HepG2 (cell line): Measurements from ENCODE around the gene SETD7.
"Not testable (repeated sequence)": the region's sequence is repeated elsewhere in the genome, so short reads cannot be mapped to it uniquely, and the experiment has no call there.

Experiments
- FOXO4 ChIP-seq: sonication (generic); formaldehyde crosslinking; conservative IDR thresholded peaks from 2 replicates; pipeline ENCODE4 v1.8.1; 2023; ENCODE audit warnings: missing genetic modification reagents
- IRF9 ChIP-seq: sonication (generic); formaldehyde crosslinking; IDR thresholded peaks from 2 replicates; pipeline ENCODE4 v1.8.0; 2022; ENCODE audit warnings: missing genetic modification reagents, mild to moderate bottlenecking, borderline replicate concordance
- TGIF2 ChIP-seq: IDR thresholded peaks from 2 replicates; pipeline ENCODE4 v1.6.1; 2016; ENCODE audit warnings: control low read depth, missing compliant biosample characterization
- XBP1 ChIP-seq: sonication (generic); formaldehyde crosslinking; IDR thresholded peaks from 2 replicates; pipeline ENCODE4 v1.5.0; 2020; ENCODE audit warnings: missing genetic modification reagents
- YY1 ChIP-seq: IDR thresholded peaks from 2 replicates; pipeline ENCODE4 v1.6.1; 2011; ENCODE audit warnings: low read length, low read depth, moderate library complexity, mild to moderate bottlenecking; ENCODE audit not compliant: insufficient read depth, insufficient replicate concordance
- ZNF570 ChIP-seq: sonication (generic); formaldehyde crosslinking; IDR thresholded peaks from 2 replicates; pipeline ENCODE4 v1.4.0; 2020; ENCODE audit warnings: mild to moderate bottlenecking, missing genetic modification reagents, borderline replicate concordance
- ZNF639 ChIP-seq: conservative IDR thresholded peaks from 2 replicates; pipeline ENCODE4 v1.6.1; 2018; ENCODE audit warnings: missing genetic modification reagents
- ZNF761 ChIP-seq: sonication (generic); formaldehyde crosslinking; conservative IDR thresholded peaks from 2 replicates; pipeline ENCODE4 v1.4.0; 2020; ENCODE audit warnings: mild to moderate bottlenecking, missing genetic modification reagents

DNA sequence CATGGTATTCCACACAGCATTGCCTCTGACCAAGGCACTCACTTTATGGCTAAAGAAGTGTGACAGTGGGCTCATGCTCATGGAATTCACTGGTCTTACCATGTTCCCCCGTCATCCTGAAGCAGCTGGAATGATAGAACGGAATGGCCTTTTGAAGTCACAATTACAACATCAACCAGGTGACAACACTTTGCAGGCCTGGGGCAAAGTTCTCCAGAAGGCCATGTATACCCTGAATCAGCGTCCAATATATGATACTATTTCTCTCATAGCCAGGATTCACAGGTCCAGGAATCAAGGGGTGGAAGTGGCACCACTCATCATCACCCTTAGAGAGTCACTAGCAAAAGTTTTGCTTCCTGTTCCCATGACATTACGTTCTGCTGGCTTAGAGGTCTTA is 108.9 kb downstream of the SETD7 start:
- not testable (repeated sequence) for TF ChIP-seq TGIF2 (CRISPR knock-in tag); ZNF761; IRF9 (CRISPR knock-in tag); YY1; XBP1; ZNF639 (CRISPR knock-in tag); FOXO4 (CRISPR knock-in tag); ZNF570 (CRISPR knock-in tag)
